ENCODE measurements around the gene IQGAP3. TPM values are rescaled to one million over a fixed set of nuclear protein-coding genes. Genes with fewer than 3 reads are reported as not detected.

The IQGAP3 gene
- total and polyA plus RNA-seq, 2 experiments from 2014 or later = 11.9 to 31.8 TPM

GRCh38 chr1:156586892-156587477 is 14.6 kb upstream of the IQGAP3 start (continued):
- TF ChIP-seq ZNF462 (CRISPR knock-in tag; IDR thresholded peaks at IDR 0.05) (no peak), CTCF (conservative IDR thresholded peaks at IDR 0.05; ENCODE audit: low read depth in 2 of 2) (no peak), CREB1 (CRISPR knock-in tag; IDR thresholded peaks at IDR 0.05; ENCODE audit: low read depth) (no peak), STAT1 (IDR thresholded peaks at IDR 0.05; ENCODE audit: unreplicated experiment) (no peak), ETS1 (IDR thresholded peaks at IDR 0.05) (no peak), POLR2AphosphoS5 (IDR thresholded peaks at IDR 0.05; ENCODE audit: low read depth) (no peak), EZH2 (IDR thresholded peaks at IDR 0.05; ENCODE audit: low read depth, unreplicated experiment) (no peak), ZNF331 (CRISPR knock-in tag; IDR thresholded peaks at IDR 0.05; ENCODE audit: low read depth) (no peak)

Measured in GM23338 (cell line).